Measurements from ENCODE around the gene CFAP74. TPM values are rescaled to one million over a fixed set of nuclear protein-coding genes. Genes with fewer than 3 reads are reported as not detected.

The CFAP74 gene
- total RNA-seq, 2 donors from 2014 or later, result not detected

DNA sequence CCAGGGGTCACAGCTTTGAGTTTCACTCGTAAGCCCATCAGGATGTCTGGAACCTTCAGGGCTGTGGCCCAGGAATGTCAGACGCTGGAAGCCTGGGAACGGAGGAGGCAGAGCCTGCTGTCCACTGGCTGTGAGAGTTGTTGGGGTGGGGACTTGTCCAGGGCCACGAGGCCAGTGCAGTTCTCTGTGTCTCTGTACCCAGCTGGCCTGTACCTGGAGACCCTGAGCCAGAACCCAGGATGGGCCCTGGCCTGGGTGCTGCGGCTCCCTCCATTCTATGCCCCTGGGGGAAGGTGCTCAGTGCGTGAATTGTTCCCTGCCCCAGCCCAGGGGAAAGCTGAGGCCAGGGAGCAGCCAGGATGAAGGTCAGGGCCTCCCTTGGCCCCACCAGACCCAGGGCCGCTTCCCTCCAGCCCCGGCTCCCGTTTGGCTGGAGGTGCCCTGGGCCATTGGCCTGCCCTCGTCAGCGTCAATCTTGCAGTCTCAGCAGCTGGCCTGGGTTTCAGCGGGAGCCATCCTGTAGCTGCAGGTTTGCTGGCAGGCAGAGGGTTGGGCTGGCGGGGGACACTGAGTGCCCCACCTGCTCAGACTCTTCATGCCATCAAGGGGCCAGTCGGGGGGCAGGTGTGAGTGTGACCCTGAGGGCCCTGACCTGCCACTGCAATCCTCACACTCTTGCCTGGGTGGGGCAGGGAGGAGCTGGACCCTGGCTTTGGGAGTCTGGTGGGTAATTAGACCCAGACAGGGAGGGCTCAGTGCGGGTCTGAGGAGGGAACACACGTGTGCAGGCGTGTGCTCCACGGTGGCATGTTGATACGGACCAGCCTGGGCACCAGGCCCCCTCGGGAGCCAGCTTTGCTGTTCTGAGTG lies 89.2 kb downstream of the CFAP74 start:
- TF ChIP-seq CTCF (IDR thresholded peaks at IDR 0.05), result no peak
- H3K36me3 ChIP-seq, result no peaks in the 10 kb centered on the region
- H3K9me3 ChIP-seq, result no peaks in the 10 kb centered on the region
- no peak overlapping the region for H3K27ac ChIP-seq
- no peak for DNase-seq (ENCODE audit: low spot score)
- H3K4me1 ChIP-seq, result peaks cover 0 to 15% of the 10 kb centered on the region in 2 donors
- no peaks in the 10 kb centered on the region for H3K27me3 ChIP-seq
- no peak overlapping the region for H3K4me3 ChIP-seq

DNA sequence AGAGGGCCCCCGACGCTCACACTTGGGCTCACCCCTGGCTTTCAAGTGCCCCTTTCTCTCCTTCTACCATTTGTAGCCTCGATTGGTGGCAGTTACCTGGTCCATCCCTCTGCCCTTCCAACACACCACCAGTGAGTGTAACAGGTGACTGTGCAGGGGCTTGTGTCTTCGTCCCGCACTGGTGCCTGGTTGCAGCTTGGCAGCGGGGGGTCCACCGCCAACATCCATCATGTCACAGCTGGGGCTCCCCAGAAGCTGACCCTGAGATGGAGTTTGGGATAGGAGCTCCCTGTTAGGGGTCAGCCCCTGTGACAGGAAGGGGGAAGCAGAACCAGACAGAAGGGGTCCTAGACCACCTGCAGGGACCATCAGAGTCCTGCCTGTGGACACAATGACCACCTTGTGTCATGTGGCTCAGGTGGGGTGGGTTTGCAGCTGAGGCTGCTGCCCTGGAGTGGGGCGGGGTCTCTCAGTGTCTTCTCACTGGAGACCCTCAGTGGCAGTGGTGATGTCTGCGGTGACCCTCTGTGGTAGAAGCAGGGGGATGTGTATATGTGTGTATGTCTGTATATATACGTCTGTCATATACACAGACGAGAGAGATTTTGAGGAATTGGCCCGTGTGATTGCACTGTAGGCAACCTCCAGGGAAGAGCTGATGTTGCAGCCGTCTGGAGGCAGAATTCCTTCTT lies 92.1 kb downstream of the CFAP74 start:
- DNase-seq (ENCODE audit: low spot score), result no peak
- Histone ChIP-seq H3K36me3 (no peaks in the 10 kb centered on the region), H3K9me3 (no peaks in the 10 kb centered on the region), H3K27me3 (no peaks in the 10 kb centered on the region), H3K27ac (no peak overlapping the region), H3K4me1 (peaks cover 0 to 23% of the 10 kb centered on the region in 2 donors), H3K4me3 (no peak overlapping the region)
- no peak for TF ChIP-seq CTCF (IDR thresholded peaks at IDR 0.05)

GRCh38 chr1:1910651-1911331 lies 92.8 kb downstream of the CFAP74 start:
- no peak for TF ChIP-seq CTCF (IDR thresholded peaks at IDR 0.05)
- no peak overlapping the region for H3K4me3 ChIP-seq
- no peaks in the 10 kb centered on the region for H3K27me3 ChIP-seq
- H3K36me3 ChIP-seq, result no peaks in the 10 kb centered on the region
- DNase-seq (ENCODE audit: low spot score), result no peak
- peaks cover 0 to 29% of the 10 kb centered on the region in 2 donors for H3K4me1 ChIP-seq
- H3K9me3 ChIP-seq, result no peaks in the 10 kb centered on the region
- no peak overlapping the region for H3K27ac ChIP-seq

DNA sequence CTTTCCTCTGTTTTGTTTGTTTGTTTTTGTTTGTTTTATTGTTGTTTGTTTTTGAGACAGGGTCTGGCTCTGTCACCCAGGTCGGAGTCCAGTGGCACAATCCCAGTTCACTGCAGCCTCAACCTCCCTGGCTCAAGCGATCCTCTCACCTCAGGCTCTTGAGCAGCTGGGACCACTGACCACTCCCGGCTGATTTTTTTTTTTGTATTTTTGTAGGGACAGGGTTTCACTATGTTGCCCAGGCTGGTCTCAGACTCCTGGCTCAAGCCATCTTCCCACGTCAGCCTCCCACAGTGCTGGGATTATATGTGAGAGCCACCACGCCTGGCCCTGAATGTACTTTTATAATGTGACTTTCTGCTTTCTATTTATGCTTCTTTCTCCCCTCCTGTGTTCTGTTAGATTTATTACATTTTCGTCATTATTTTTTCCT lies 93.5 kb downstream of the CFAP74 start:
- DNase-seq (ENCODE audit: low spot score), result no peak
- no peaks in the 10 kb centered on the region for H3K9me3 ChIP-seq
- H3K36me3 ChIP-seq, result no peaks in the 10 kb centered on the region
- H3K4me3 ChIP-seq, result peak overlapping the region in 1 of 2 donors; percentile 68
- H3K4me1 ChIP-seq, result peaks cover 0 to 31% of the 10 kb centered on the region in 2 donors
- no peak for TF ChIP-seq CTCF (IDR thresholded peaks at IDR 0.05)
- H3K27me3 ChIP-seq, result no peaks in the 10 kb centered on the region
- peak overlapping the region in 1 of 2 donors; percentile 88 for H3K27ac ChIP-seq

- no peaks in the 10 kb centered on the region for H3K27me3 ChIP-seq
- H3K36me3 ChIP-seq, result no peaks in the 10 kb centered on the region
- H3K9me3 ChIP-seq, result no peaks in the 10 kb centered on the region
- no peak for TF ChIP-seq CTCF (IDR thresholded peaks at IDR 0.05)
- DNase-seq (ENCODE audit: low spot score), result no peak
- H3K4me1 ChIP-seq, result peaks cover 0 to 31% of the 10 kb centered on the region in 2 donors
- H3K27ac ChIP-seq, result peak overlapping the region; percentile 88 to 92
- H3K4me3 ChIP-seq, result peak overlapping the region; percentile 68 to 73
Measured at GRCh38 chr1:1908506-1908791, 95.1 kb downstream of the CFAP74 start.

Data from right atrium auricular region (tissue), 2 donors.